ENCODE measurements around the gene WNT9A.

DNA sequence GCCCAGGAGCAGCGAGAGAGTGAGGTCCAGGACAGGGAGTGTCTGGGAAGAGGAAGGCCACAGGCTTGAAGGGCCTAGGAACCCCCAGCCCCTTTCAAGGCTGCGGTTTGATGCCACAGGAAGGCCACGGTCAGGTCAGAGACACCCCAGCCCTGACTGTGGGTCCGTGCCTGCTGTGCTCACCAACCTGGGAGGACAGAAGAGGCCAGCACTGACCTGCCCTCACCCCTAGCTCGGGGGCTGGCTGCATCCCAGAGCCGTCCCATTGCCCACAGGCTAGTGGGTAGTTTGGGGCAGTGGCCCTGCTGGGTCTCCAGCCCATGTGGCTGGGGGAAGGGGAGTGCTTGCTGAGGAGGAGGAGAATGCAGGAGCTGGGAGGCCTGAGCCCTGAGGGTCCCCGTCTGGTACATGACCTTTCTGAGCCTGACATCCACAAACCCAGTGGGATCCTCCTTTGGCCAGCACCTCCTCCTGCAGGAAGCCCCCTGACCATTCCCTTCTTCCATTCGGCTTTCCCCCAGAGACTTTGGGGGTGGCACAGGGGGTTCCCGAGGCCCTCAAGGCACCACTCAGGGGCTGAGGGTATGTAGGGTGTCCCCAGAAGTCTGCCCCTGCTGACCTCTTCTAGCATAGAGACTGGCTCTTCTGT, 54.3 kb downstream of the WNT9A start:
- TF ChIP-seq CTCF (IDR thresholded peaks at IDR 0.05; ENCODE audit: low read depth, low read length, missing input control) (no peak), GABPA (IDR thresholded peaks at IDR 0.05 in 1 of 2, conservative IDR thresholded peaks at IDR 0.05 in 1 of 2) (no peak), FOXA1 (IDR thresholded peaks at IDR 0.05) (no peak), YY1 (IDR thresholded peaks at IDR 0.05) (no peak), RAD21 (IDR thresholded peaks at IDR 0.05) (no peak), REST (IDR thresholded peaks at IDR 0.05) (no peak), TAF1 (conservative IDR thresholded peaks at IDR 0.05) (no peak), MAX (IDR thresholded peaks at IDR 0.05) (no peak), JUND (IDR thresholded peaks at IDR 0.05) (no peak), HNF4G (IDR thresholded peaks at IDR 0.05) (no peak), ZBTB33 (IDR thresholded peaks at IDR 0.05) (no peak), ATF3 (IDR thresholded peaks at IDR 0.05) (no peak), RXRA (IDR thresholded peaks at IDR 0.05) (no peak)
